ENCODE measurements around the gene STXBP6. TPM values are rescaled to one million over a fixed set of nuclear protein-coding genes. Genes with fewer than 3 reads are reported as not detected.

Gene STXBP6
- total and polyA plus RNA-seq, 10 of the 15 experiments (the other 5 are each of a cell fraction or from before 2014, with no cell fraction given): 1.2 to 47.3 (median 1.9) TPM

- FAIRE-seq (no peak), ATAC-seq (no peak), DNase-seq (ENCODE audit: low read depth, low spot score) (no peak)
- Histone ChIP-seq H4K20me1 (ENCODE audit: control insufficient read depth, insufficient read depth) (no peaks in the 10 kb centered on the region), H3K27me3 (replicated peaks in 1 of 2; ENCODE audit: control insufficient read depth in 2 of 2, insufficient read depth in 2 of 2, low read length in 1 of 2) (no peaks in the 10 kb centered on the region), H3K4me2 (ENCODE audit: control insufficient read depth, insufficient read depth) (no peak overlapping the region), H3K4me3 (no peak overlapping the region), H3K9me3 (replicated peaks; ENCODE audit: control insufficient read depth, insufficient read depth, low read length) (no peaks in the 10 kb centered on the region), H3K27ac (ENCODE audit: control insufficient read depth, insufficient read depth) (no peak overlapping the region), H2AFZ (ENCODE audit: control insufficient read depth, low read depth, low read length) (no peak overlapping the region), H3K4me1 (ENCODE audit: control insufficient read depth, insufficient read depth, low read length) (no peaks in the 10 kb centered on the region; the same call in none of the 2 replicates), H3K36me3 (ENCODE audit: control insufficient read depth in 2 of 2, insufficient read depth in 2 of 2, low read length in 1 of 2) (no peaks in the 10 kb centered on the region), H3K79me2 (ENCODE audit: control insufficient read depth, insufficient read depth, low read length) (no peaks in the 10 kb centered on the region), H3K9ac (ENCODE audit: control insufficient read depth, insufficient read depth, low read length) (no peak overlapping the region)
- in situ Hi-C loops (cut with MboI): no loop called here
- ChIA-PET CTCF (interaction anchor here (1.0 to 6.0 kb wide), 4 partner anchors 12 to 18 kb away, joined by 4 to 37 read pairs (median 6); no protein-coding TSS in a partner anchor), RAD21 (ENCODE audit: unreplicated experiment) (interaction anchor here (0.6 to 1.8 kb wide), 8 partner anchors 13 to 132 kb away, joined by 3 to 8 read pairs (median 3); no protein-coding TSS in a partner anchor), SMC1A (ENCODE audit: uncharacterized antibody, unreplicated experiment) (interaction anchor here (0.6 to 9.0 kb wide), 13 partner anchors 12 to 693 kb away, joined by 3 to 104 read pairs (median 5); no protein-coding TSS in a partner anchor), POLR2A (interaction anchor here (1.2 to 1.6 kb wide), 2 partner anchors 10 to 15 kb away, joined by 3 to 8 read pairs; no protein-coding TSS in a partner anchor)
- intact Hi-C loops (cut with micrococcal nuclease; ENCODE audit: unreplicated experiment): no loop called here
- TF ChIP-seq ESRRA (IDR thresholded peaks at IDR 0.05; ENCODE audit: low read length) (no peak), PRDM15 (CRISPR knock-in tag; IDR thresholded peaks at IDR 0.05) (no peak), E2F8 (IDR thresholded peaks at IDR 0.05; ENCODE audit: low read depth, partially characterized antibody) (no peak), GATAD2B (conservative IDR thresholded peaks at IDR 0.05; ENCODE audit: low read depth) (no peak), SIX5 (IDR thresholded peaks at IDR 0.05; ENCODE audit: low read depth, low read length, severe bottlenecking) (no peak), FOXM1 (IDR thresholded peaks at IDR 0.05; ENCODE audit: low read depth, low read length) (no peak), WRNIP1 (IDR thresholded peaks at IDR 0.05; ENCODE audit: borderline replicate concordance, low read depth, low read length) (no peak), ATF2 (IDR thresholded peaks at IDR 0.05; ENCODE audit: low read length) (no peak)
- no TSS peak for BruUV-seq (replicated peaks)
- WGBS (ENCODE audit: insufficient coverage, insufficient replicate concordance, low lambda C conversion rate, missing lambda C conversion rate): 4% methylated on average over 1 of the region's 1 CpG
Measured at GRCh38 chr14:24938593-24938992, 111.4 kb downstream of the STXBP6 start.
